Femur (tissue), 1 donor: ENCODE results near the gene LBX1.
A peak's percentile ranks its signal among the peaks of the same experiment; 100 is the strongest.

Experiments used
- DNase-seq: peaks from one replicate; pipeline ENCODE4 v3.0.0-alpha.2; 2017

LBX1 gene

DNA sequence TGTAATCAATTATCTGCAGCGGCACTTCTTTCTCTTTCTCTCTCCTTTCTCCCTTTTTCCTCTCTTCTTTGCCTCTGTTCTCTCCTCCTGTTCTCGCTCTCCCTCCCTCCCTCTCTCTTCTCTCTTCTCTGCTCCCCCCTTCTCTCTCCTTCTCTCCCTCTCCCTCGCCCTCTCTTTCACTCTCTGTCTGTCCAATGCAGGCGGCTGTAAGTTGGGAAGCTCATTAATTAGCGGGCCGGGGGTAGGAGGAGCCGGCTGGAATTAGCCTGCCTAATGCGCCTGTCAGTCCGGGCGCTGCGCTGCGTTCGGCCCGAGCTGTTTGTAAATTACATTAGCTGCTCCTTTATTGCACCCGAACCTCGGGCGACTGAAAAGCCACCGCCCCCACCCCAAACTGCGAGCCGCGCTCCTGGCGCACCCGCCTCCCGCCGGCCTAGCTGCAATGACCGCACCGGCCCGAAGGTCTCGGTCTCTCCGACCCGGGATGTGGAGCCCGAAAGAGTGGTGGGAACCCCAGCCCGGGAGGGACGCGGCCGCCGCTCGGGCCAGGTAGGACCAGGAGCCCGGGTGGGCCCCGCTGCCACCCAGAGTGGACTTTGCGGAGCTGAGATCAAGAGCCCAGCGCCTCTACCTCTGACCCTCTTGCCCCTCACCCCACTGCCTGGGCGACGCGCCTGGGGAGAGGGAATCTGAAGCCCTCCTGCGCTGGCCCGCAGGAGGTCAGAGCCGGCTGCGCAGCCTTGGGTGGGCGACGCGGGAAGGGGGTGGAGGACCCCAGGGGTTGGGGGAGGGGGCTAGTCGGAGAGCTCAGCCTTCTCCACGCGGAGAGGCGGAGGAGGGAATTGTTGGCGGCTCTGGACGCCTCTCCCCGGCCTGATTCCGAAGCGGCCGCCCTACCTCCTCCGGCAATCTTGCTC, at the start of gene LBX1:
Gene LBX1 (minus strand): TSS at position 198 of the 917 bp plus-strand sequence. CDS start 648 bp downstream, outside the sequence.
- DNase-seq, result no peak

DNA sequence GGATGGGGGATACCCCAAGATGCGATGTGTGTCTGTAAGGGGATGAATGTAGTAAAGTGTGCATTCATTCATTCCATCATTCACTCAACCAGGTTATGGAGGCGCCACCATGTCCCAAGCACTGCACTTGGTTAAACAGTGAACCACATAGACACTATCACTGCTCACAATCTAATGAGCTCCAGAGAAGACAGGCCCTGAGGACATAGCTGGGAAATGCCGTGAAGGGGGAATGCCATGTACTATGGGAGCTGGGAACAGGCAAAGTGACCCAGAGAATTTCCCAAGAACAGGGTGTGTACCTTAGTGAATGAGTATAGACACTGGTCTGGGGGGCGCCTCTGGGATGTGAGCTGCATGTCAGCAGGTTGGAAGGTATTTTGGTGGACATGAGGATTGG, 44.5 kb upstream of the LBX1 start:
- DNase-seq, result no peak

GRCh38 chr10:101273330-101273729, 44.1 kb upstream of the LBX1 start:
- DNase-seq, result no peak

DNA sequence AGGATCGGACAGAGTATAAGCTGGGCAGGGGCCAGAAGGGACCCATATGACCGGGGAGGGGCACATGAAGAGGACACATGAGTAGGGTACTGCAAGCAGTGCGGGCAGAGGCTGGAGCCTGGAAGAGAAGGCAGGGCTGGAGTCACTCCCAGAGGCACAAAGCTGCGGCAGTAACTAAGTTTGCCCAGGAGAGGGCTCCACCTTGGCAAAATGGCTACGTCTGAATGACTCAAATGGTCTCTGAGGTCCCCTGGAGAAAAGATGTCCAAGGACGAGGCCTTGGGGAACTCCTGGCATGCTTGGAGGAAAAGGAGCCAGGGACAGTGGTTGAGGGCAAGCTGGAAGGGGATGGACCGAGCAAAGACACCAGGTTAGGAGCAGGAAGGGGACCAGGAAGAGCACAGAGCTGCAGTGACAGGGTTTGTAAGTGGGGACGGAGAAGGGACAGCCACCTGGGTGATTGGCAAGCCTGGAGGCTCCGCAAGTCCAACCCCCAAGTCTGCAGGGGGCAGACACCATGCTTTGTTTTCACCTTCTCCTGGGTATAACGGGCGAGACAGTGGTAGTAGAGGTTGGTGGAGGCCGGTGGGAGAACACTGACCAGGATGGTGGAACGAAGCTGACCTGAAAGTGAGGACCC, 43.1 kb upstream of the LBX1 start:
- peak; percentile 65 for DNase-seq

DNA sequence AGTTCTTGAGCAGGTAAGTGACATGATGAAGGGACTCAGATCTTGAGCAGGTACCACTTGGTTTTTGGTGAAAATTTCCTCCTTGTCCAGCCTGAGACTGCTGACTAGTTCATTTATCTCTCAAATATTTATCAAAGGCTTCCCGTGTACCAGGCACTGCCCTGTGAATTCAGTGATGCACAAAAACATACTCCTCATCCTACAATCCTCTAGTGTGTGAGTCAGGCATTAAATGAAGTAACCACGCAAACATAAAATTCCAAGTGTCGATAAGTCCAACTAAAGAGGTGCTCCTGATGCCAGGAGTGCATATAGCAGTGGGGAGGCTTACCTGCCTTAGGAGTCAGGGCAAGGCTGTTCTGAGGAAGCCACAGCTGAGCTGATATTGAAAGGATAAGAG, 41.5 kb upstream of the LBX1 start:
- DNase-seq, result no peak

DNA sequence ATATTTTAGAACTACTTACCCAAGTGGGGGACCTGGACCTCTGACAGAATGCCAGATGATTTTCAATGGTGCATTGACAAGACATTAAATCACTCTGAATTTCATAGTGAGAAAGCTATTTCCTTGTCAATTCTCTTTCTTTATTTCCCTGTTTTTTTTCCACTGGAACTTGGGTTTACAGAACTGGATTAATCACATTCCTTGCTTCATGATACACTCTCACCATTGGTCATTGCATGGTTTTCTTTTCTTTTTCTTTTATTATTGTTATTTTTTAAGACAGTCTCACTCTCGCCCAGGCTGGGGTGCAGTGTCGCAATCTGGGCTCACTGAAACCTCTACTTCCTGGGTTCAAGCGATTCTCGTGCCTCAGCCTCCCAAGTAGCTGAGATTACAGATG, 38.5 kb upstream of the LBX1 start:
- no peak for DNase-seq

GRCh38 chr10:101267290-101267680, 38.0 kb upstream of the LBX1 start:
- DNase-seq, result no peak

GRCh38 chr10:101266381-101267289, 37.4 kb upstream of the LBX1 start:
- DNase-seq, result no peak

- DNase-seq, result no peak
These were observed 34.0 kb upstream of the LBX1 start for GRCh38 chr10:101263150-101263752.

DNA sequence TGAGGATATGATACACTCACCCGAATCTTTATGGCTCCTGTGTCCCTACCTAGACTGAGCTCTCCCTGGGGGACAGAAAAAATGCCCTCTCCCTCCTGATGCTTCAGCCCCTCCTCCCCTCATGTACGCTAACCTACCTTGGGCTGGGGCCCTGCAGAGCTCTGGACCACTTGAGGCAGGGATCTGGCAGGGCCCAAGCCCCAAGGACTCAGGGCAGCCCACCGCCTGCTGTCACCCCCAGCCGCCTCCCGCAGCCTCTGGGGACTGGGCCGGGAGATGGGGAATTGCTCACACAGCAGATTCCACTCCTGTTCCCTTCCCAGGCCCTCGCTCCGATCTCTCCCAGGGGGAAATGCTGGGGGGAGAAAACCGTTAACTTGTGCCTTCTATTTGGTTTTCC, 32.9 kb upstream of the LBX1 start:
- DNase-seq, result no peak

DNA sequence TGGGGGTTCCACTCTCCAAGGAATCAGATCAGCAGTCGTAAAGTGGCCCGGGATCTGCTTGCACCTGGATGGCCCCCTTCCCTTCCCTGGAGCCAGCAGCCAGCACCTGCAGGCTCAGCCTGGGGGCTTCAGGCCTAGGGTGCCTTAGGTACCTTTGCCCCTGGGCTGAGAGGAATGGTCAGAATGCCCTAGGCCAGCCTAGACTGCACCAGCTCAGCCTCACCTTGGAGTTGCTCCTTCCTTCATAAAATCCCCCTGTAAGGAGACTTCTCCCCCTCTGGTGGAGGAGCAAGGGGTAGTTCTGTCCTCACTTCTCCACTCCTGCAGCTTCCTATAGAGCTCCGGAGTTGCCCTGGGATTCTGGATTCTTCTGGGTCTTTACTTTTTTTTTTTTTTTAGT, 32.4 kb upstream of the LBX1 start:
- no peak for DNase-seq

DNA sequence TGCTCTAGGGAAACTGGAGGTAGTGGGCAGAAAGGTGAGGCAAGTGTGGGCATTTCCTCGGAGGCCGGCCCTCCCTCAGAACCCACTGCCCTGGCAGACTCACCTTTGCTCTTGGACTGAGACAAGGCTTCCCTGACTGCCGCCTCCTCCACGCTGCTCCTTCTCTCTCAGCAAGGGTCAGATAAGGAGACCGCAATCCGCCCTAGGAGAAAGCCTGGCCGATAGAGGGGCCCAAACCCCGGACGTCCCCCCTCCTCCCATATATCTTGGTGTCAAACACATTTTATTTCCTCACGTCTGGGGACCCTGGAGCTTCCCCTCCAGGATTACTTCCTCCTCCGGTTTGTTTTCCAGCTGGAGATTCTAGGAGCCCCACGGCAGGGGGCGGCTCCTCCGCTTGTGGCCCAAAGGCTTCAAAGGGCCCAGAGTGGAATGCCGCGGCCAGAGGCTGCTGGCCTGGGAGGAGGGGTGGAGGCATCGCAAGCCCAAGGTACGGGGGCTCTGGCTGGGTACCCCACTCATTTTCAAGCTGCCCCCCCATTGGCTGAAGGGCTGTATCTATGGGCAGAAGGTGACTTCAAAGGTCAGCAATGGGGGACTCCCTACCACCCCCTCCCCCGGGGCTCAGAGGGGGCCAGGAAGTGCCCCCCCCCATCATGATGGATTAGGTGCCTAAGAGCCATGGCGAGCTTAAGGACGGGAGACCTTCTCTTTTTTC, 31.7 kb upstream of the LBX1 start:
- DNase-seq, result no peak

DNA sequence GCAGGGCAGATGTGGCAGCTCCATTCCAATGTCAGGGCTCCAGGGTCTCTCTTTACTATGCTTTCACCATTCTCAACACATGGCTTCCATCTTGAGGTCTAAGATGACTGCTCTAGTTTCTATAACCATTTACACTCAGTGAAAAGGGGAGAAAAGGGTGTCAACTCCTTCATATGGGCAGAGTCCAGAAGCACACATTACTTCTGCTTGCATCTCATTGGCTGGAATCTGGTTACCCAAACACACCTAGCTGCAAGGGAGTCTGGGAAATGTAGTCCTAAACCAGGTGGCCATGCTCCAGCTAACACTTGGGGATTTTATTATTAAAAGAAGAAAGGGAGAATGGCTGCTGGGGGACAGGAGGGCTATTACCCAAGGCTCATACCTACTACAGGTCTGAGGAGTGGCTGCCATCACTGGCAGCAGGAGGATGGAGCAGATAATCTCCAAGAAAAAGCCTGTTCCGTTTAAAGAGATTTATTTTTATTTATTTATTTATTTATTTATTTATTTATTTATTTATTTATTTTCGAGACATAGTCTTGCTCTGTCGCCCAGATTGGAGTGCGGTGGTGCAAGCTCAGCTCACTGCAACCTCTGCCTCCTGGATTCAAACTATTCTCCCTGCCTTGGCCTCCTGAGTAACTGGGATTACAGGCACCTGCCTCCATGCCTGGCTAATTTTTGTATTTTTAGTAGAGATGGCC, 29.1 kb upstream of the LBX1 start:
- no peak for DNase-seq

- no peak for DNase-seq
These were observed 28.2 kb upstream of the LBX1 start for GRCh38 chr10:101257491-101257890.

DNA sequence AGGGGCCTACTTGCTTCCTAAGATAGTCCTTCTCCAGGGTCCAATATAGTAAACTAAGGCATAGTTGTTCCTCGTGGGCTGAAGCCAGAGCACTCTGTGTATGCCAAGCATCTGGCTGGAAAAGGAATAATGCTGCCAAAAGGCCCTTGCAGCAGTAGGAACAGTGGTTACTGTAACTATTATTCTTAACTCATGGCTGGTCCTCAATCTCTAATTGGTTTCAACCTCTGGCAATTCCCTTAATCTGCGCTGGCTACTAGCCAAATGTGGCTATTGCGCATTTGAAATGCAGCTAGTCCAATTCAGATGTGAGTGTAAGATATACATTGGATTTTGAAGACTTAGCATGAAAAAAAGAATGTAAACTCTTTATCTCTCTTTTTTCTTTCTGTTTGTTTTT, 27.8 kb upstream of the LBX1 start:
- DNase-seq, result no peak

- DNase-seq, result no peak
These were observed 27.1 kb upstream of the LBX1 start for GRCh38 chr10:101256387-101256786.

DNA sequence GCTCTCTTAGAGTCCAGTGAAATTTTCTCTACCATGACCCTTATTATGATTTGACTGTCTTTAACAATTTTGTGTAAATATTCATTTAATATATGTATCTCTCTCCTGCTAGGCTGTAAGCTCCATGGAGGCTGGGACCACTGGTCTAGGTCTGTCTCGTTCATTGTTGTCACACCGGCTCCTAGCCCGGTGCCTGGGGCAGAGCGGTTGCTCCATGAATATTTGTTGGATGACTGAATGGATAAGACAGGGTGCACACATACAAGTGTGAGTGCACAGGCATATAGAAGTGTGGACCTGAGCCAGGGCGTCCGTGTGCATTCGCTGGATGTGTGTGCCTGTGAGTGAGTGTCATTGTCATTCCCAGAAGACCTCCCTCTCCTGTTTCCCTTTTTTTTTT, 20.9 kb upstream of the LBX1 start:
- no peak for DNase-seq

DNA sequence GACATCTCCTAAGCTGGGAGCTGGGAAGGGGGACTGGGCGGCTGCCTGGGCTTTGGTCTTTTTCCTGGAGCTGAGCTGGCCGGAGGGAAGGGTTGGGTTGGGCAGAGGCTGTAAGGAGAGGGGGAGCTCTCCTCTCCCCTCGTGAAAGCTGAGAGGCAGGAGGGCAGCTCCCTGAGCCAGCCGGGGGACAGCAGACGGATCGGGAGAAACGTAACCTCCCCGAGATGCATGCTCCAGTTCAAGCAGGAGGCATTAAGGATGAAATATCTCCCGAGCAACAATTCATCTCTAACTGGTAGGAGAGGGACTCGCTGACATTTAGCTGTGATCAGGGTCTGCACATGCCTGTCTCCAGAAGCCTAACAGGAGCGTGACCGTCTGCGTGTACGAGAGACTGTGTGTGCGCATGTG, 19.9 kb upstream of the LBX1 start:
- no peak for DNase-seq

DNA sequence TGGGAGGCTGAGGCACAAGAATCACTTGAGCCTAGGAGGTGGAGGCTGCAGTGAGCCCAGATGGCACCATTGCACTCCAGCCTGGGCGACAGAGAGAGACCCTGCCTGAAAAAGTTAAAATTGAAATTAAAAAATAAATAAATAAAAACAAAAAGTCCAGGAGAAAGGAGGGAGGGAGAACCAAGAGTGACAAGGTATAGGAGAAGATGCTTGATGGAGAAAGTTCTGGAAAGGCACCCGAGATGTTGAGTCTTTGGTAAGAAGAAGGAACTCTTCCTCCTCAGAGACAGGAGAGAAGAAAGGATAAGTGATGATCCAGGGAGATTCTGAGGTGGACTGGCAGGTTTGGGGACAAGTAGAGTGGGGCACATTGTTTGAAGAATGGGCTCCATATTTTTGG, 17.4 kb upstream of the LBX1 start:
- DNase-seq, result no peak

GRCh38 chr10:101244321-101245050, 15.2 kb upstream of the LBX1 start:
- peak; percentile 50 for DNase-seq
